K562 (cell line): ENCODE data around the gene POLK.

ENCODE experiments used
- CHD1 ChIP-seq: fragments of 200-600 bp; sonication (generic); IDR thresholded peaks from one replicate; pipeline ENCODE4 v1.6.1; 2012; ENCODE audit warnings: mild to moderate bottlenecking, moderate library complexity, low read length, inconsistent platforms
- JUNB ChIP-seq: fragments of 450-650 bp; formaldehyde crosslinking; conservative IDR thresholded peaks from 2 replicates; pipeline ENCODE4 v1.4.0; 2020; ENCODE audit warnings: mild to moderate bottlenecking
- MAZ ChIP-seq, 2 experiments: fragments of 450-650 bp in 1 of 2; sonication (generic) in 1 of 2; formaldehyde crosslinking; IDR thresholded peaks in 1 of 2; conservative IDR thresholded peaks in 1 of 2; 2 replicates each; pipeline versions ENCODE4 v1.4.0 to v1.5.0; 2020; ENCODE audit warnings: mild to moderate bottlenecking in 1 of 2, missing genetic modification reagents in 1 of 2
- MYNN ChIP-seq, 2 experiments: sonication (generic); formaldehyde crosslinking in 1 of 2; IDR thresholded peaks; 2 replicates each; pipeline versions ENCODE4 v1.5.0 to v1.6.1; 2016 to 2020; ENCODE audit warnings: antibody characterized with exemption in 1 of 2, missing genetic modification reagents in 1 of 2
- POLR2A ChIP-seq: fragments of 450-650 bp; conservative IDR thresholded peaks from 2 replicates; pipeline ENCODE4 v1.6.1; 2016
- POLR2AphosphoS5 ChIP-seq: IDR thresholded peaks from 2 replicates; pipeline ENCODE4 v1.6.1; 2011; ENCODE audit warnings: mild to moderate bottlenecking, low read depth, low read length, moderate library complexity; ENCODE audit not compliant: control insufficient read depth, insufficient read depth
- RAD21 ChIP-seq, 2 experiments: fragments of 250-450 bp in 1 of 2; fragments of 450-650 bp in 1 of 2; sonication (Bioruptor Pico) in 1 of 2; formaldehyde crosslinking in 1 of 2; IDR thresholded peaks in 1 of 2; conservative IDR thresholded peaks in 1 of 2; 2 replicates each; pipeline versions ENCODE4 v1.4.0 to v1.8.0; 2020 to 2022; ENCODE audit warnings: mild to moderate bottlenecking in 2 of 2, moderate library complexity in 1 of 2
- SIN3A ChIP-seq, 2 experiments: fragments of 150-350 bp in 1 of 2; IDR thresholded peaks; 2 replicates each; pipeline ENCODE4 v1.6.1; 2011 to 2016; ENCODE audit warnings: borderline replicate concordance in 2 of 2, low read depth in 2 of 2, low read length in 2 of 2, mild to moderate bottlenecking in 2 of 2, moderate library complexity in 2 of 2; ENCODE audit not compliant: control insufficient read depth in 1 of 2
- SPI1 ChIP-seq: IDR thresholded peaks from 2 replicates; pipeline ENCODE4 v1.6.1; 2011; ENCODE audit warnings: low read depth, low read length, control low read depth, borderline replicate concordance
- ZKSCAN3 ChIP-seq: fragments of 250-450 bp; sonication (Bioruptor Pico); IDR thresholded peaks from 2 replicates; pipeline ENCODE4 v1.4.0; 2020
- ZNF644 ChIP-seq: fragments of 200-800 bp; sonication (Bioruptor generic); IDR thresholded peaks from 2 replicates; pipeline ENCODE4 v1.6.1; 2016; ENCODE audit warnings: low read depth, missing genetic modification characterization, missing compliant biosample characterization
- TF ChIP-seq, protein P1 (sequence below), 3 experiments: IDR thresholded peaks in 2 of 3; conservative IDR thresholded peaks in 1 of 3; 2 replicates each; pipeline ENCODE4 v1.5.1; 2011 to 2012; ENCODE audit warnings: low read length in 3 of 3, mild to moderate bottlenecking in 3 of 3, control low read depth in 2 of 3, improper control_type of control experiment in 1 of 3, inconsistent platforms in 1 of 3, low read depth in 1 of 3, mixed read lengths in 1 of 3, moderate library complexity in 1 of 3; ENCODE audit not compliant: insufficient read depth in 2 of 3
- TF ChIP-seq, protein P2 (sequence below): IDR thresholded peaks from 2 replicates; pipeline ENCODE4 v1.6.1; 2011; ENCODE audit warnings: borderline replicate concordance, low read depth, mild to moderate bottlenecking, moderate library complexity, low read length; ENCODE audit not compliant: insufficient read depth, poor library complexity, severe bottlenecking

DNA sequence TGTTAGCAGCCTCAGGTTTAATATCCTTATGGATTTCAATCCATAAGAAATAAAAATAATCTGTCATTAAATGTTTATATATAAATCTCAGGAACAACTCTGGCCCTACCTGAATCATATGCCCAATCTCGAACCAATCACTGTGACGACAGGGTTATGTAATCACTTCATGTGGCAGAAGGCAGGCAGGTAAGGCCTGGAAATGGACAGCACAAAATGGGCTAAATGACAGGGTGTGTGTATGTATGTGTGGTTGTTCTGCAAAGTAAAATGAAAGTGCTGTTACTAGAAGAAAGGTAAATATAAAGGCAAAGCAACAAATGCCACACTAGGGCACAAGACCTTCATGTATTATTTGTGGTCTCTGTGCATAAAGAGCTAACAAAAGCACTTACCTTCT is 119.2 kb downstream of the POLK start:
- no peak for TF ChIP-seq MAZ (CRISPR knock-in tag; conservative IDR thresholded peaks at IDR 0.05 in 1 of 2, IDR thresholded peaks at IDR 0.05 in 1 of 2)
- TF ChIP-seq POLR2AphosphoS5, result no peak
- TF ChIP-seq RAD21 (CRISPR knock-in tag; conservative IDR thresholded peaks at IDR 0.05 in 1 of 2, IDR thresholded peaks at IDR 0.05 in 1 of 2), result no peak
- TF ChIP-seq SPI1, result no peak
- TF ChIP-seq MYNN (IDR thresholded peaks at IDR 0.05), result no peak
- no peak for TF ChIP-seq MYNN (CRISPR knock-in tag; IDR thresholded peaks at IDR 0.05)
- no peak for TF ChIP-seq POLR2A
- TF ChIP-seq ZNF644 (tag), result no peak
- no peak for TF ChIP-seq JUNB (CRISPR knock-in tag)
- TF ChIP-seq ZKSCAN3 (CRISPR knock-in tag), result no peak
- TF ChIP-seq, protein P1, sequence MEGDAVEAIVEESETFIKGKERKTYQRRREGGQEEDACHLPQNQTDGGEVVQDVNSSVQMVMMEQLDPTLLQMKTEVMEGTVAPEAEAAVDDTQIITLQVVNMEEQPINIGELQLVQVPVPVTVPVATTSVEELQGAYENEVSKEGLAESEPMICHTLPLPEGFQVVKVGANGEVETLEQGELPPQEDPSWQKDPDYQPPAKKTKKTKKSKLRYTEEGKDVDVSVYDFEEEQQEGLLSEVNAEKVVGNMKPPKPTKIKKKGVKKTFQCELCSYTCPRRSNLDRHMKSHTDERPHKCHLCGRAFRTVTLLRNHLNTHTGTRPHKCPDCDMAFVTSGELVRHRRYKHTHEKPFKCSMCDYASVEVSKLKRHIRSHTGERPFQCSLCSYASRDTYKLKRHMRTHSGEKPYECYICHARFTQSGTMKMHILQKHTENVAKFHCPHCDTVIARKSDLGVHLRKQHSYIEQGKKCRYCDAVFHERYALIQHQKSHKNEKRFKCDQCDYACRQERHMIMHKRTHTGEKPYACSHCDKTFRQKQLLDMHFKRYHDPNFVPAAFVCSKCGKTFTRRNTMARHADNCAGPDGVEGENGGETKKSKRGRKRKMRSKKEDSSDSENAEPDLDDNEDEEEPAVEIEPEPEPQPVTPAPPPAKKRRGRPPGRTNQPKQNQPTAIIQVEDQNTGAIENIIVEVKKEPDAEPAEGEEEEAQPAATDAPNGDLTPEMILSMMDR (IDR thresholded peaks at IDR 0.05 in 2 of 3, conservative IDR thresholded peaks at IDR 0.05 in 1 of 3; ENCODE audit: insufficient read depth in 2 of 3, low read depth in 1 of 3, low read length in 3 of 3), result no peak
- TF ChIP-seq, protein P2, sequence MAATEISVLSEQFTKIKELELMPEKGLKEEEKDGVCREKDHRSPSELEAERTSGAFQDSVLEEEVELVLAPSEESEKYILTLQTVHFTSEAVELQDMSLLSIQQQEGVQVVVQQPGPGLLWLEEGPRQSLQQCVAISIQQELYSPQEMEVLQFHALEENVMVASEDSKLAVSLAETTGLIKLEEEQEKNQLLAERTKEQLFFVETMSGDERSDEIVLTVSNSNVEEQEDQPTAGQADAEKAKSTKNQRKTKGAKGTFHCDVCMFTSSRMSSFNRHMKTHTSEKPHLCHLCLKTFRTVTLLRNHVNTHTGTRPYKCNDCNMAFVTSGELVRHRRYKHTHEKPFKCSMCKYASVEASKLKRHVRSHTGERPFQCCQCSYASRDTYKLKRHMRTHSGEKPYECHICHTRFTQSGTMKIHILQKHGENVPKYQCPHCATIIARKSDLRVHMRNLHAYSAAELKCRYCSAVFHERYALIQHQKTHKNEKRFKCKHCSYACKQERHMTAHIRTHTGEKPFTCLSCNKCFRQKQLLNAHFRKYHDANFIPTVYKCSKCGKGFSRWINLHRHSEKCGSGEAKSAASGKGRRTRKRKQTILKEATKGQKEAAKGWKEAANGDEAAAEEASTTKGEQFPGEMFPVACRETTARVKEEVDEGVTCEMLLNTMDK, result no peak
- TF ChIP-seq SIN3A (IDR thresholded peaks at IDR 0.05; ENCODE audit: borderline replicate concordance in 2 of 2, control insufficient read depth in 1 of 2, low read depth in 2 of 2, low read length in 2 of 2), result no peak
- no peak for TF ChIP-seq CHD1
